ENCODE results near the gene HSPA1L. TPM values are rescaled to one million over a fixed set of nuclear protein-coding genes. Genes with fewer than 3 reads are reported as not detected.

Gene HSPA1L
- total and polyA plus RNA-seq, 7 donors: 0.86 to 23.1 (median 3.3) TPM

- H3K9me3 ChIP-seq: no peaks in the 10 kb centered on the region
- DNase-seq: no peak
- no peak overlapping the region for H3K27ac ChIP-seq
- no peaks in the 10 kb centered on the region for H3K4me1 ChIP-seq
- WGBS, 3 donors: 93 to 95% (median 95%) methylated on average over 15 of the region's 15 CpGs
- intact Hi-C loops (cut with DNase I): no loop called here
- TF ChIP-seq CTCF (IDR thresholded peaks at IDR 0.05): no peak
- H3K36me3 ChIP-seq (ENCODE audit: insufficient read depth in 1 of 2, low read depth in 1 of 2): peaks cover 0 to 91% of the 10 kb centered on the region in 2 donors
- no peaks in the 10 kb centered on the region for H3K27me3 ChIP-seq (ENCODE audit: insufficient read depth in 3 of 3, low read length in 2 of 3)
- no peak for ATAC-seq
- no peak overlapping the region for H3K4me3 ChIP-seq
Measured at GRCh38 chr6:31784098-31784925, 30.8 kb downstream of the HSPA1L start.

GRCh38 chr6:31782126-31782855 is 32.8 kb downstream of the HSPA1L start:
- intact Hi-C loops (cut with DNase I): no loop called here
- no peak for DNase-seq
- no peak overlapping the region for H3K4me3 ChIP-seq
- TF ChIP-seq CTCF (IDR thresholded peaks at IDR 0.05): no peak
- ATAC-seq: no peak
- H3K9me3 ChIP-seq: no peaks in the 10 kb centered on the region
- no peaks in the 10 kb centered on the region for H3K27me3 ChIP-seq (ENCODE audit: insufficient read depth in 3 of 3, low read length in 2 of 3)
- H3K4me1 ChIP-seq: peaks cover 5% of the 10 kb centered on the region
- no peak overlapping the region for H3K27ac ChIP-seq
- peaks cover 0 to 89% of the 10 kb centered on the region in 2 donors for H3K36me3 ChIP-seq (ENCODE audit: insufficient read depth in 1 of 2, low read depth in 1 of 2)
- WGBS, 3 donors: 91% methylated on average over 32 of the region's 32 CpGs

- Histone ChIP-seq H3K4me3 (no peak overlapping the region), H3K36me3 (ENCODE audit: insufficient read depth in 1 of 2, low read depth in 1 of 2) (peaks cover 0 to 85% of the 10 kb centered on the region in 2 donors), H3K4me1 (peaks cover 13% of the 10 kb centered on the region), H3K9me3 (no peaks in the 10 kb centered on the region), H3K27ac (no peak overlapping the region), H3K27me3 (ENCODE audit: insufficient read depth in 3 of 3, low read length in 2 of 3) (no peaks in the 10 kb centered on the region)
- intact Hi-C loops (cut with DNase I): no loop called here
- WGBS, 3 donors: 93 to 94% (median 94%) methylated on average over 22 to 23 of the region's 23 CpGs
- no peak for ATAC-seq
- no peak for TF ChIP-seq CTCF (IDR thresholded peaks at IDR 0.05)
- DNase-seq: no peak
Measured at GRCh38 chr6:31781244-31782125, 33.6 kb downstream of the HSPA1L start.

GRCh38 chr6:31780507-31781243 is 34.4 kb downstream of the HSPA1L start:
- intact Hi-C loops (cut with DNase I): no loop called here
- Histone ChIP-seq H3K36me3 (ENCODE audit: insufficient read depth in 1 of 2, low read depth in 1 of 2) (peaks cover 0 to 77% of the 10 kb centered on the region in 2 donors), H3K4me3 (no peak overlapping the region), H3K4me1 (peaks cover 17% of the 10 kb centered on the region), H3K27me3 (ENCODE audit: insufficient read depth in 3 of 3, low read length in 2 of 3) (no peaks in the 10 kb centered on the region), H3K27ac (no peak overlapping the region), H3K9me3 (no peaks in the 10 kb centered on the region)
- DNase-seq (no peak), ATAC-seq (no peak)
- TF ChIP-seq CTCF (IDR thresholded peaks at IDR 0.05): no peak
- WGBS, 3 donors: 85 to 92% (median 88%) methylated on average over 20 of the region's 20 CpGs
